RWPE1 (cell line): ENCODE measurements around the gene RAB6B.
A peak's percentile ranks its signal among the peaks of the same experiment; 100 is the strongest.

Source experiments
- CTCF ChIA-PET: fragments of 350-600 bp; sonication (Branson Sonifier 250); formaldehyde crosslinking; extraction: SDS; loops from one replicate; lab custom pipeline; 2021; lab: Yijun Ruan, JAX
- POLR2A ChIA-PET: fragments of 400-600 bp; formaldehyde crosslinking; extraction: SDS; loops from one replicate; lab custom pipeline; 2020; ENCODE audit warnings: antibody characterized with exemption; ENCODE audit not compliant: low non-redundant PET; lab: Yijun Ruan, JAX
- DNase-seq: peaks from one replicate; pipeline ENCODE4 v3.0.0; 2012; ENCODE audit warnings: low spot score
- H3K27ac ChIP-seq: fragments of 450-650 bp; 2 replicates; pipeline ENCODE4 v1.5.1; 2017
- TF ChIP-seq, protein P1 (sequence below): fragments of 450-650 bp; conservative IDR thresholded peaks from 2 replicates; pipeline ENCODE4 v1.5.1; 2017; ENCODE audit warnings: low read depth, mild to moderate bottlenecking

The RAB6B gene

DNA sequence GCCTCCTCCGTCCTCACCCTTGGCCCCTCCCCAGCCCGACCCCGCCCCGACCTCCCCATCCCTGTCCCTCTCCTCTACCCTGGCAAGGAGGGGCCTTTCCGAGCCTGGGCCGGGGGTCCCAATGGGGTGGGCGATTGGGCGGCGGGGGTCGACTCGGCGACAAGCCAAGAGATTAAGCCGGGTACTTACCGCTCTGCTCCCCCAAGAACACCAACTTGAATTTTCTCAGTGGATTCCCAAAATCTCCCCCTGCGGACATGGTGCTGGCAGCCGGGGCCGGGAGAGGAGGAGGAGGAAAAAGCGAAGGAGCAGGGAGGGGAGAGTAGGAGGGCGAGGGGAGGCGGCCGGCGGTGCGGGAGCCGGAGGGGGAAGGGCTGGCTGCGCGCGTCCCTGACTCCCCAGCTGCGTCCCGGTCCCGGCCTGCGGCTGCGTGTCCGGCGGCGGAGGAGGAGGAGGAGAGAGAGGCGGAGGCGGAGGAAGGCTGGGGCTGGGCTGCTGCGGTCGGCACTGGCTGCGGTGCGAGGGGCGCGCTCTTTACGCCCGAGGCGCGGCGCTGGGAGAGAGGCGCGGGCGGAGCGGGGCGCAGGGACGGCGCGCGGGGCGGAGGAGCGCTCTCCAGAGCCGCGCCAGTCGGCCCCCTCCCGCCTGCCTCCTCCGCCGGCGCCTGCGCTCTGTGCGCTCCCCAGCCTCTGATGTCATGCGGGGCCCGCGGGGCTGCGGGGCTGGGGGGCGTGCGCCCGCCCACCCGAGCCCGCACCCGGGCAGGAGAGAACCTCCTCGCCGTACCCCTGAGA, at the start of gene RAB6B:
TSS of gene RAB6B (minus strand) at position 675 of the 794 bp plus-strand sequence. CDS start at position 259, 416 bp downstream.
- no peak within 1 kb of the TSS for H3K27ac ChIP-seq
- DNase-seq: peak; percentile 43
- TF ChIP-seq, protein P1, sequence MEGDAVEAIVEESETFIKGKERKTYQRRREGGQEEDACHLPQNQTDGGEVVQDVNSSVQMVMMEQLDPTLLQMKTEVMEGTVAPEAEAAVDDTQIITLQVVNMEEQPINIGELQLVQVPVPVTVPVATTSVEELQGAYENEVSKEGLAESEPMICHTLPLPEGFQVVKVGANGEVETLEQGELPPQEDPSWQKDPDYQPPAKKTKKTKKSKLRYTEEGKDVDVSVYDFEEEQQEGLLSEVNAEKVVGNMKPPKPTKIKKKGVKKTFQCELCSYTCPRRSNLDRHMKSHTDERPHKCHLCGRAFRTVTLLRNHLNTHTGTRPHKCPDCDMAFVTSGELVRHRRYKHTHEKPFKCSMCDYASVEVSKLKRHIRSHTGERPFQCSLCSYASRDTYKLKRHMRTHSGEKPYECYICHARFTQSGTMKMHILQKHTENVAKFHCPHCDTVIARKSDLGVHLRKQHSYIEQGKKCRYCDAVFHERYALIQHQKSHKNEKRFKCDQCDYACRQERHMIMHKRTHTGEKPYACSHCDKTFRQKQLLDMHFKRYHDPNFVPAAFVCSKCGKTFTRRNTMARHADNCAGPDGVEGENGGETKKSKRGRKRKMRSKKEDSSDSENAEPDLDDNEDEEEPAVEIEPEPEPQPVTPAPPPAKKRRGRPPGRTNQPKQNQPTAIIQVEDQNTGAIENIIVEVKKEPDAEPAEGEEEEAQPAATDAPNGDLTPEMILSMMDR: no peak
- CTCF ChIA-PET: no interaction called here
- POLR2A ChIA-PET: no interaction called here

DNA sequence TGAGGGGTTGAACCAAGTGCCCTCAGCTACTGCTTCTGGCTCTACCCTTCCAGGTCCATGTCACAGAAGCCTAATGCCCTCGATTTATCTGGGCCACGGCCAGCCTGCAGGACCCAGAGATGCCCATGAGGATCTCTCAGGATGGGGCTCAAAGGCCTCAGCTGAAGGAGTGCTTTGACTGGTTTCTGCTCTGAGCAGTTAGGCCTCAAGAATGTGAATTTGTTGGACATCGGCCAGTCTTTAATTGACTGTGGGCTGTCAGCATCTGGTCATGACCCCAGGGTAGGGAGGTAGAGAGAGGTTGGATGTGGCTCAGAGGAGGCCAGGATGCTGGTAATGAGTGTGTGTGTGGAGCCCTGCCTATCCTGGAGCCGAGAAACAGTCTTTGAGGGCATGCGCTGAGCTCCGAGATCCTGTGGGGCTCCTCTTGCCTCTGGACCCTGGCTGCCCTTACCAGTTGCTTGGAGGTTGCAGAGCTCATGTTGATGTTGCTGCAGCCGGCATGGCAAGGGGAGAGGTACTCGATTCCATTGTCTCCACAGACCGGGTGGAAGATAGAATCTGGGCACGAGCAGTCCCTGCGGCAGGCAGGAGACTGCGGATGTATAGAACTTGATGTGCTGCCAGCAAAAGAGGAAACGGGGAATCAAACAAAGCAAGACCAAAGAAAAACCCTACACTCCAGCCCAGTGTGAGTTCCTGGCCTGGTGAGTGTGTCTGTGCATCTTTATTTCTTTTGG, 49.1 kb upstream of the RAB6B start:
- TF ChIP-seq, protein P1: no peak
- ChIA-PET CTCF (interaction anchor here (0.6 to 1.2 kb wide), 4 partner anchors 11 to 251 kb away, joined by 3 to 7 read pairs (median 3); no protein-coding TSS in a partner anchor), POLR2A (no interaction called here)
- peak; percentile 86 for DNase-seq
- peak overlapping the region; percentile 96 for H3K27ac ChIP-seq

GRCh38 chr3:133944181-133944580, 48.5 kb upstream of the RAB6B start:
- peak overlapping the region; percentile 96 for H3K27ac ChIP-seq
- POLR2A ChIA-PET: no interaction called here
- peak; percentile 54 for DNase-seq
- TF ChIP-seq, protein P1: no peak
- CTCF ChIA-PET: interaction anchor here (0.6 to 1.2 kb wide), 4 partner anchors 12 to 251 kb away, joined by 3 to 7 read pairs (median 3); no protein-coding TSS in a partner anchor

DNA sequence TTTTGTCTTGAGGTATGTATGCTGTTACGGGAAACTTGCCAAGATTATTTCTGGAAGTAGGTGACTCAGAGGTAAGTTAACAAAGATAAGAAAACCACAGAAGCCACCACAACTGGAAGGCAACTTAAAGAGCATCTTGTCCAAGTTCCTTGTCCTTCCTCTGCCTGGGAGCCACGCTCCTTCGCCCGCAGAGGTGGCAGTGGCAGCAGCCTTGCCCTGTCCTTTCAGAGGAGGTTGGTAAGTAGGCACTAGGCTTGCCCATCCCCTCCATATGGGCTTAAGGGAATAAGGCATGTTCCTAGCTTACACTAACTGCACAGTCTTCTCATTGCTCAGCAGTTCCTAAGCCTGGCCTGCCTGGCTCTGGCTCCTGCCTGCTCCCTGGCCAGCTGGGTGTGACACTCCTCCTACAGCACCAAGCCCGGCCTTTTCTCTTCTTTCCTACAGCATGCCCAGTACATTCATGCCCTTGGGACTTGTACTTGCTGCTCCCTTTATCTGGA, 48.0 kb upstream of the RAB6B start:
- TF ChIP-seq, protein P1: no peak
- peak; percentile 82 for DNase-seq
- H3K27ac ChIP-seq: peak overlapping the region; percentile 96
- POLR2A ChIA-PET: no interaction called here
- CTCF ChIA-PET: interaction anchor here (1.0 kb wide), 1 partner anchor 12 kb away, joined by 3 read pairs; no protein-coding TSS in a partner anchor

DNA sequence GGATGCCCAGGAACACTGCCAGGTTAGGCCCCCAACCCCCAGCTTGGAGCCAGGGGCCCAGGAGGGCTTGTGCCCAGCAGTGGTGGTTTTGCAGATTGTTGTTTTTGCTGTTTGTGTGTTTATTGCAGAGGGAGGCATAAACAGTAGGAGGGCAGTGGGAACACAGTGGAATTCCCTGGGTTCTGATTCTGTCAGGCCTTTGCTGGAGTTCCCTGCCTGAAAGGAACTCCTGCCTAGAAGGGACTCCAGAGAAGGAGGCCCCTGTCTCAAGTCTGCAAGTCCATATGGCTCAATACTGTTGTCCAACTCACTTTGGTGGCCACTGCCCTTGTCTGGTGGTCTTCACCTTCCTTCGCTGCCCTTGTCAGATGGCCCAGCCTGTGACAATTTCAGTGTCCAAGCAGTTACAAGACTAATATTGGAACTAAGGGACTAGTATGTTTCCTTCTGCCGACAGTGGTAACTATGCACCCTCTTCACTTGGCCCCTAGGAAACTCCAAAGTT, 47.4 kb upstream of the RAB6B start:
- H3K27ac ChIP-seq: peak overlapping the region; percentile 96
- TF ChIP-seq, protein P1: no peak
- POLR2A ChIA-PET: no interaction called here
- no peak for DNase-seq
- CTCF ChIA-PET: interaction anchor here (0.6 kb wide), 2 partner anchors 11 to 1346 kb away, joined by 3 to 5 read pairs; no protein-coding TSS in a partner anchor

GRCh38 chr3:133941415-133941821, 45.7 kb upstream of the RAB6B start:
- peak overlapping the region; percentile 1; the same call in 1 of the 2 replicates for H3K27ac ChIP-seq
- ChIA-PET CTCF (interaction anchor here (0.7 kb wide), 1 partner anchor 125 kb away, joined by 3 read pairs; no protein-coding TSS in a partner anchor), POLR2A (no interaction called here)
- TF ChIP-seq, protein P1: no peak
- no peak for DNase-seq
